Right forelimb (tissue), 1 donor: ENCODE results near the gene GADD45G.

Experiments used
- DNase-seq: peaks from one replicate; pipeline ENCODE4 v3.0.0-alpha.2; 2018

GADD45G gene

DNA sequence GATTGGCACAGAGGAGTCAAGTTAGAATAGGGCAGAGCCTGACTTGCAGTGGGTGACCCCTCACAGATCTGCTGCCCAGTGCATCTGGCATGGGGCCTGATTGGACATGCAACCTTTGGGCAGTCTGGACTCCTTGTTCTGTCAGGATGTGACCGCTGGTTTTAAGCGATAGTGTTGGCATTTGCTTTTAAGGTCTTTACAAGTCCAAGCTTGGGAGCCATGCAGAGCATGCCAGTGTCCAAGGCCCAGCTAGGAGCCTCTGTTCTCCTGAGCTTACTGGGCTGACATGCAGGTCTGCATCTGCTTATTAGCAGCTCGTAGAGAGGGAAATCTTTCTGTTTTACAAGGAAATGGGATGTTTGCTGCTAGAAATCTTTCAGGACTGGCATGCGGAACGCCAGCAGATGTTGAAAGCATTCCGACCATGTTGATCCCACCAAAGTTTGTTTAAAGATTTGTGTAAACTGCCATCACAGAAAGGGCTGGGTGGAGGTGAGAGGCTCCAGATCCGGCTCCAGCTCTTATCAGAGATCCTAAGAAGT lies 27.5 kb downstream of the GADD45G start:
- DNase-seq: no peak

DNA sequence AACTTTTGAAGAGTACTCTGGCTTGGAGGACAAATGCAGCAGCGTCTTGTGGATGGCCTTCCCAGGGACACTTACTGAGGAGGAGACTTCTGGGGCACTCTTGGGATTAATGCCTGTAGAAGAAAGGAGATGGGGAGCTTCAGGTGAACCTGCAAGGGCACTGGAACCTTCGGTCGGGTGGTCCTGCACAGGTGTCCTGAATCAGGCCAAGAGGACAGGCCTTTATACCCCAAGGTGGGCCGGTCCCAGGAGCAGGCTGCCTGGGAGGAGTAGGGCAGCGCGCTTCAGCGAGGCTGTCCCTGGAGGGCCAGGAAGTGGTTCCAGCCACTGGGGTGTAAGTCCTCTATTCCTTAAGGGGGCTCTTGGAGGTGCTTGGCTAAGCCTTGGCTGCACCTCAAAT lies 27.9 kb downstream of the GADD45G start:
- no peak for DNase-seq

DNA sequence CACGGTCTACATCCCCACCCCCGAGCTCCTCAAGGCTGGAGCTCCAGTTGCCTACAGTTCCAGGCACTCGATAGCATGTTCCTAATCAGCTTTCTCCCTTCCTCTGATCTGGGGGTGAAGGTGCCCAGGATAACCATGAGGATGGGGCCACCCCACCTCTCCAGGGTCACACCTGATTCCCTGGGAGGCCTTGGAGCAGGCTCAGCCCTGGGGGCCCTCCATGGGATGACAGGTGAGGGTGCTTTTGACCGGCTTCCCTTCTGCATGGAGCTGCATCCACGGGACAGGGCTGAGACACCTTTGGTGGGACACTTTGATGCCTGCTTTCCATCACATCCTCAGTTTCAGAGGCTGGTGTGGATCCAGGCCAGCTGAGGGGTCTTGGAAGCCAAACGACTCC lies 28.6 kb downstream of the GADD45G start:
- DNase-seq: no peak

- no peak for DNase-seq
Measured at GRCh38 chr9:89633920-89634319, 29.1 kb downstream of the GADD45G start.

- no peak for DNase-seq
Measured at GRCh38 chr9:89634995-89635742, 30.4 kb downstream of the GADD45G start.

- DNase-seq: no peak
Measured at GRCh38 chr9:89635816-89636215, 31.0 kb downstream of the GADD45G start.

- no peak for DNase-seq
Measured at GRCh38 chr9:89637787-89638186, 33.0 kb downstream of the GADD45G start.

GRCh38 chr9:89638359-89638758 lies 33.5 kb downstream of the GADD45G start:
- DNase-seq: no peak

DNA sequence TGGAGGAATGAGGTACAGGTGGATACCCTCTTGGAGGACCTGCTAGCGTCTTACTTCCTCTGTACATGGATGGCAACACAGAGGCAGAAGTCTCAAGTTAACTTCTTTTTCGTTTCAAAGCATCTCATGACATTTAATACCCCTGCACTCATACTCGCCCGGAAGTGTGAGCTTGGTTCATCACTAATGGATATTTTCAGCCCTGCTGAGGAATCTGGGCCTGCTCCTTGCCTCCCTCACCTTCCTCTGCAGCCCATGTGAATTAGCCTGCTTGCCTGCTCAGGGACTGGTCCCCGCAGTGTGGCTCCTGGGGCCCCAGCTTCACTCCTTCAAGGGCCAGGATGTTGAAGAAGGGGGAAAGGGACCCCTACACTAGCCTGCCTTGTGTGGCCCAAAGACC lies 34.1 kb downstream of the GADD45G start:
- no peak for DNase-seq

DNA sequence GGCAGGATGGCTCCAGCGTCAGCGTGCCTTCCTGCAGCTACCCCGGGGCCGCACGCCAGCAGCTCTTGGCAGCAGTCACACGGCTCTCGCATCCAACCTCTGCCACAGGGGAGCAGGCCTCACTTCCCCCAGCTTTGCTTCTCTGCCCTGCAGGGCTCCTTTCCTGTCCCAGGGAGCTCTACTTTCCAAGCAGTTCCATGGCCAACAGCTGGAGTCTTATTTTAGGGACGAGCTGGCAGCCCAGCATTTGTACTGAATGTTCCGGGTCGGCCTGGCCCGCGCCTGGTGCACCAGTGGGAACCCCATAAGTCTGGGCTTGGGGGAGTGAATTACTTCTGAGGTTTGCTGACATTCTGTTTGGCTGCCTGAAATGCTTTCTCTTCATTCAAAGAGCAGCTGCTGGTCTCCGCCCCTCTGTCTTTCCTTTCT lies 34.6 kb downstream of the GADD45G start:
- DNase-seq: peak; percentile 85

GRCh38 chr9:89639961-89640360 lies 35.1 kb downstream of the GADD45G start:
- DNase-seq: no peak

GRCh38 chr9:89640361-89640760 lies 35.5 kb downstream of the GADD45G start:
- DNase-seq: no peak

DNA sequence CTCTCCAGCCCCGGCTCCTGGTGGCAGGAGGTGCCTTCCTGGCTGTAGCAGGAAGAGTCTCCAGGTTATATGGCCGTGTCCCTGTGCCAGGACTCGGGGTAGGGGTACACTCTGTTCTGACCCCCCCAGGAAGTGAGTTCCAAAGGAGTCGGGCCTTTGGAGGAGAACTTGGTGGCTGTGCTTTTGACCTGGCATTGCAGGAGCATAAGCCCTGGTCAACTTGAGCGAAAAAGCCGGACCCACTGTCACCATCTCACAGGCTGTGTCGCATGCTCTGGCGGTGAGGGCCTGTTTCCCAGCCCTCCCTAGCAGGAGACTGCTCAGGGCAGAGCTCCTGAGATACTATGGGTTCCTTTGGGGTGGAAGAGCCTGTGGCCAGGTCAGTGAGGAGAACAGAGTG lies 36.0 kb downstream of the GADD45G start:
- DNase-seq: no peak

GRCh38 chr9:89641980-89642379 lies 37.2 kb downstream of the GADD45G start:
- no peak for DNase-seq

DNA sequence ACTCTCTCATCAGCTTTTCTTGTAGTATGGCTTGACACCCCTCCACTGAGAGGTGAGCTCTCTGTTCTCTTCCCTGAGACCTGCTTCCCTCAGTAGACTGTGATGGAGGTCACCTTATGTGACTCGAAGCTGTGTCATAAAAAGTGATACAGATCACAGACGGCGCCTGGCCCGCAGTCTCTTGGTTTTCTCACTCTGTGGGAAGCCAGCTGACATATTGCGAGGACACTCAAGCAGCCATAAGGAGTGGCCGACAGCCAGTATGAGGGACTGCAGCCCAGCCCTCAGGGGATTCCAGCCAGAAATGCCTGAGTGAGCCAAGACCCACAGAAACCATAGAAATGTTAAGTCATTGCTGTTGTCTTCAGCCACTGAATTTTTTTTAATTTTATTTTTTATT lies 38.0 kb downstream of the GADD45G start:
- no peak for DNase-seq

DNA sequence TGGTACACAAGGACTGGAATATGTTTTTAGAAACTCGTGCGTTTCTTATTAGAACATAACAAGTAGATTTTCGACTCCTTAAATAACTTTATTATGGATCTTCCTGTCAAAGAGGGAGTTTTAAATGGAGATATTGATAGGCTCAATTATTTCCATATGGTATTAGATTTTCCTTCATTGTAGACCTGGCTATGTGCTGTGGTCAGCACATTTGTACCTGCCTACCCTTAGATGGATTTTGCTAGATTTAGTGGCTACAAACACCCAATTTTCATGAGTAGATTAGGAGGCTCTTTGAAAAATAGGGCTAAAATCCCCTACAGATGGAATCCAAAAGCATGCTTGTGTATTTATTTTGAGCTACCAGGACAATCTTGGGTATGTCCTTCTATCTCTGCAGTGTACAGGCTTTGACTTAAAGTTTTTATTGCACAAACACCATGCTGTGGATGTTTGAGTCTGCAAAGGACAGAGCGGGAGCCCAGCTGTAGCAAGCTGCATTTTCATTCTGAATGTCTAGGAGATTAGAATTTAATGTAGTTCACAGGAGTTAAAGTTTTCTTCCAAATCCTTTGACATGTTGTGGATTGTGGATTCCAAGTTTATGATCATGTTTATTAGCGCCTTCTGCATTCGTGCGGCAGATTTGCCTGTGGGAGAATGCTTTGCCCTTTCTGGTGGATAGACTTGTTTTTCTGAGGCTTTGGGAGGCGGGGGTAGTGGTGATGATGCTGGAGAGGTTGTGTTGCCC lies 41.6 kb downstream of the GADD45G start:
- DNase-seq: no peak

DNA sequence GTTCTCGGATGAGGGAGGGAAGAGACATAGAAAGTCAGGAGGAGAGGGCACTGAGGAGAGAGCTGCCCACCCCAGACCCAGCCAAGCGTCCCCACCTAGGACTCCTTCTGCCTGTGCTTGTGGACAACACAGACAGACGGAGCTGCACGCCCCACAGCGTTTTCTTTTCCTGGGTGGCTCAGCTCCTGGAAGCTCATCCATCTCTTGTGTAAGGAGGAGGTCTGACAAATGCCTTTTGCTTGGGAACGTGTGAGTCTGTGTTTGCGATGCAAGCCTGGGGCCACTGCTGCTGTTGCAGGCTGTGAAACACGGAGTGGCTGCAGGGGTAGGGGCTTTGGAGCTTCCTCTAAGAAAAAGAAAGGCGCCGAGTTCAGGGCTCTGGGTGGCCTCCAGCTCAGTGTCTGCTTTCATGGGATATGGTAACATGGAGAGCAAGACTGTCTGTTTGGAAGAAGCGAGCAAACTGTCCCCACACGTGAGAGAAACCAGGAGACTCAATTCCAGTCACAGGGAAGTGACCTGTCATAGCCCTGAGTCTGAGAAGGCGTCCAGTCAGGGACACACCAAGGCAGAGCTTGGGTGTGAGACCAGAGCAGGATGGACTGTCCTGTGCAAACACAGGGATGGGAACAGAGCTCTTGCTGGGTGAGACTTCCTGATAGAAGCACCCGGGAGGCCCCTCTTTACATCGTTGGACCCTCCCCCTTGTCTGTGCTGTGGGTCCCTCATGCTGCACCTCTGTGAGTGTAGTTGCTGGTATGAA lies 42.7 kb downstream of the GADD45G start:
- DNase-seq: no peak

DNA sequence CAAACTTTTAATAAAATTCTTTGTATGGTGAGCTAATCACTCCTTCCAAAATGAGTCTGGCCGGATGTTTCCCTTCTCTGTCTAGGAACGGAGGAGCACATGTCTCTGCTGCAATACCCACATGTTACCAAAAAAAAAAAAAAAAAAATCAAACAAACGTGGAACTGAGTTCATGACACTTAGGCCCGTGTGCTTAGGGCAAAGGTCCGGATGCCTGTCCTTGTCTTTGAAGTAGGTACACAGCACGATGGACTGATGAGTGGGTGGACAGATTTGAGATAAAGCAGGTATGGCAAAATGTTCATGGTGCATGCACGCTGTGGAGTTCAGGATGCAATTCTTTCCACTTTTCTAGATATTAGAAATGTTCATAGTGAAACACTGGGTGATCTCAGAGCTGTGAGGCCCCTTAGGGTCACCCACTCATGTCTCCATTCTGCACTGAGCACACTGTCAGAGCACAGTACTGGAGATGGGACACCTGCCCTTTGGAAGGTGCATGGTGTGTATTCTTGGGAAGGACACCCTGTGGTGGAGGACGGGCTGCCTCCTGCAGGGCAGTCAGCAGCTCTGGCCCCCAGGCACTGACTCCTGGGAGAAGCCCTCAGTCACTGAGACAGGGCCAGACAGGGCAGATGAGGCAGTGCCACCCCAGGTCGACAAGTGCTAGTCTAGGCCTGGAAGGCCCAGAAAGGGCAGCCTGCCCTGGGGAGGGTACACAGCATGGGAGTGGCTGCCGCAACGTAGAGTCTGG lies 43.6 kb downstream of the GADD45G start:
- DNase-seq: no peak

GRCh38 chr9:89649039-89649691 lies 44.4 kb downstream of the GADD45G start:
- DNase-seq: no peak

DNA sequence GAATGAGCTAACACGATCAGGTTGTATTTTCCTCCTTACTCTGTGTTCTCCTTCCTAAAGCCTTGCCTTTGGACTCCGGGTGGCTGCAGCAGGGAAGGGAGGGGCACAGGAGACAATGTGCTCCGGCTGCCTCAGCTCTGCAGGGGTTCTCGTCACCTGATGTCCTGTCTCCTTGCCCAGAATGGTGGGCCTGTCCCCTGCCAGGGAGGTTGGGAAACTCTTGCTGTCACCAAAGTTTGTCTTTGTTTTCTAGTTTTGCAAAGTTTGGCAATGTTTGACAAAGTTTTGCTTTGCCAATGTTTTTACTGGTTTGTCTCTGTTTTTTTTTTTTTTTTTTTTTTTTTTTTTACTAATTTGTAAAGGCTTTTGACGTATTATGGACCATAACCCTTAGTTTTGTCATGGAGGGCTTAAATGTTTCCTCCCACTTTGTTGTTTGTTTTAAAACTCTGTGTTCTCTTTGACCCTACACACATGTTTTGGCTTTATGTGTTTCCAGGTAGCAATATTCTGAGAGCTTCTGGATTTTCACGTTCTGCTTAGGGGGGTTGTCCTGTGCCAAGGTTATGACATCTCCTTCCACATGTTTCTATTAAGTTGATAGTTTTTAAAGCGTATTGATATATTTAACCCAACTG lies 49.3 kb downstream of the GADD45G start:
- DNase-seq: no peak
